ENCODE measurements around the gene ZNF423. TPM values are rescaled to one million over a fixed set of nuclear protein-coding genes. Genes with fewer than 3 reads are reported as not detected.

Gene ZNF423
- polyA plus RNA-seq, 1 donor from 2014 or later: 4.5 TPM

DNA sequence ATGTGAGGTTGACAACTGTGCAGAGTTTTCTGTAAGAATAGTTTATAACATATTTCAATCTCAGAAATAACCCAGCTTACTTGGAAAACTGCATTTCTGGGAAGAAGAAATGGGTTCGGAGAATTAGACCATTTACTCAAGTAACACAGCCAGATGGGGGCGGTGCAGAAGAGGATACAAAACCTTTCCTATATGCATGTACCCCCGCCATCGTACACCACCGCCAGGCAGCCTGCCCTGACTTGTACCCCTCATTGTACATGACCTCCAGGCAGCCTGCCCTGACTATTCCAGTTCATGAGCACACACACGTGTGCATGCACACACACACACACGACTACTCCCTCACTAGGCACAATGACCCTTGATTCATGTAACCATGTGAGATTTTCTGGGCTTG is 328.3 kb downstream of the ZNF423 start:
- no peak overlapping the region for H3K9ac ChIP-seq (ENCODE audit: low read length)
- H3K4me2 ChIP-seq (ENCODE audit: low read length): no peak overlapping the region
- no peak overlapping the region for H3K27ac ChIP-seq (ENCODE audit: low read length)
- no peaks in the 10 kb centered on the region for H3K36me3 ChIP-seq (ENCODE audit: insufficient read depth, low read length)
- H4K20me1 ChIP-seq (ENCODE audit: insufficient read depth): no peaks in the 10 kb centered on the region
- peaks cover 4% of the 10 kb centered on the region for H3K79me2 ChIP-seq (replicated peaks; ENCODE audit: insufficient read depth, low read length)
- H3F3A ChIP-seq (ENCODE audit: insufficient read depth, low read length, poor library complexity, severe bottlenecking): no peaks in the 10 kb centered on the region
- H2AFZ ChIP-seq (ENCODE audit: low read depth, low read length): no peak overlapping the region
- H3K4me3 ChIP-seq (ENCODE audit: low read length): no peak overlapping the region
- H3K9me3 ChIP-seq (ENCODE audit: low read length): no peaks in the 10 kb centered on the region
- TF ChIP-seq RAD21 (conservative IDR thresholded peaks at IDR 0.05): no peak
- no peak for TF ChIP-seq POLR2AphosphoS5 (IDR thresholded peaks at IDR 0.05)
- no peak for TF ChIP-seq CTCF (IDR thresholded peaks at IDR 0.05; ENCODE audit: poor library complexity, severe bottlenecking)
- TF ChIP-seq MXI1 (conservative IDR thresholded peaks at IDR 0.05; ENCODE audit: poor library complexity, severe bottlenecking): no peak
- no peak for TF ChIP-seq SMC3 (conservative IDR thresholded peaks at IDR 0.05; ENCODE audit: poor library complexity)
- TF ChIP-seq EZH2 (IDR thresholded peaks at IDR 0.05; ENCODE audit: borderline replicate concordance, insufficient read depth, low read length, poor library complexity, severe bottlenecking): no peak
- TF ChIP-seq TAF1 (IDR thresholded peaks at IDR 0.05; ENCODE audit: low read depth): no peak
- TF ChIP-seq EP300 (conservative IDR thresholded peaks at IDR 0.05; ENCODE audit: poor library complexity, severe bottlenecking): no peak
- TF ChIP-seq REST (IDR thresholded peaks at IDR 0.05; ENCODE audit: borderline replicate concordance): no peak
- no peaks in the 10 kb centered on the region for H3K9me2 ChIP-seq (ENCODE audit: insufficient read depth, low read length)
- no peaks in the 10 kb centered on the region for H3K27me3 ChIP-seq (ENCODE audit: insufficient read depth, low read depth, low read length)

DNA sequence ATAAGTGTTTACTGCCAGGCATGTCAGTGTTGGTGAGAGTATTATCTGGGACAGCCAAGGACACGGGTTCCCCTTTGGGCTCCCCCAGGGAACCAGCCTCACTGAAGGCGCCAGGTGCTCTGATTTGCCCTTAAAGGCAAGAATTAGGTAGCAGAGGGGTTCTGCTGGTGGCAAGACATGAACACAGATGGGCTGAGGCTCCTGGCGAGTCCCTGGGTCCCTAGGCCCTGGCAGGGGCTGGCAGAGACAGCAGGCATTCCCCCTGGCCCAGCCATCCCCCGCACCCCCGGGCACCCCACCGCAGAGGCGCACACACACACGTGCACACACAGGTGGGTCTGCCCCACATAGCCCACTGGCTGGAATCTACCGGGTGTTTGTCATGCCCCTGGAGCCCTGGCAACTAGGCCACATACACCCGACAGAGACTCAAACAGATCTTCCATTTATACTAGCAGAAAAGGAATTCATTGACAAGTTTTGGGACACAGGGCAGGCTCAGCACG is 329.0 kb downstream of the ZNF423 start:
- Histone ChIP-seq H3K4me2 (ENCODE audit: low read length) (no peak overlapping the region), H3K27ac (ENCODE audit: low read length) (no peak overlapping the region), H3K4me3 (ENCODE audit: low read length) (no peak overlapping the region), H3F3A (ENCODE audit: insufficient read depth, low read length, poor library complexity, severe bottlenecking) (no peaks in the 10 kb centered on the region), H3K9me2 (ENCODE audit: insufficient read depth, low read length) (no peaks in the 10 kb centered on the region), H3K36me3 (ENCODE audit: insufficient read depth, low read length) (no peaks in the 10 kb centered on the region), H3K9ac (ENCODE audit: low read length) (no peak overlapping the region), H3K27me3 (ENCODE audit: insufficient read depth, low read depth, low read length) (no peaks in the 10 kb centered on the region), H3K79me2 (replicated peaks; ENCODE audit: insufficient read depth, low read length) (peaks cover 4% of the 10 kb centered on the region), H3K9me3 (ENCODE audit: low read length) (no peaks in the 10 kb centered on the region), H2AFZ (ENCODE audit: low read depth, low read length) (no peak overlapping the region), H4K20me1 (ENCODE audit: insufficient read depth) (no peaks in the 10 kb centered on the region)
- TF ChIP-seq POLR2AphosphoS5 (IDR thresholded peaks at IDR 0.05) (no peak), EZH2 (IDR thresholded peaks at IDR 0.05; ENCODE audit: borderline replicate concordance, insufficient read depth, low read length, poor library complexity, severe bottlenecking) (no peak), TAF1 (IDR thresholded peaks at IDR 0.05; ENCODE audit: low read depth) (no peak), REST (IDR thresholded peaks at IDR 0.05; ENCODE audit: borderline replicate concordance) (no peak), CTCF (IDR thresholded peaks at IDR 0.05; ENCODE audit: poor library complexity, severe bottlenecking) (no peak), EP300 (conservative IDR thresholded peaks at IDR 0.05; ENCODE audit: poor library complexity, severe bottlenecking) (no peak), SMC3 (conservative IDR thresholded peaks at IDR 0.05; ENCODE audit: poor library complexity) (no peak), RAD21 (conservative IDR thresholded peaks at IDR 0.05) (no peak), MXI1 (conservative IDR thresholded peaks at IDR 0.05; ENCODE audit: poor library complexity, severe bottlenecking) (no peak)
